ENCODE data around the gene TNS3.

The TNS3 gene

DNA sequence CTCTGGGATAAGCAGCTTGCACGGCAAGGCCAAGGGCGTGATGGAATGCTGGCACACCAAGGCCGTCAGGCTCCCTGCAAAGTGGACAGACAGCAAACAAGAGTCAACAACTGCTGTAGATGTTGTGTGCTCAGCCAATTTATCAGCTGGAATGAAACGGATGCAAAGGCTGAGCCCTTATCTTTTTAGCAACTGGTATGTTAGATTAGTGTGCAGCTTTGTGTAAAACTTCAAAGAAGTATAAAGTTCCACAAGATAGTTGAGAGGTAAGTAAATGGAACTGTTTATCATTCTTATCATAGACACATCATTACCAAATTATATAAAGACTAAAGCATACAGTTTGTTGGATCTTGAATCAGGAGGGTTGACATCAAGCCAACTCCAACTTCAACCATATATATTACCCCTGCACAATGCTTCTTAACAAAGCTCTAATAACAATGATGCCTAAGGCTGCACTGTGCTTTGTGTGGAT is 289.0 kb downstream of the TNS3 start:
- no peak for DNase-seq

- DNase-seq = no peak
These were observed 290.3 kb downstream of the TNS3 start for GRCh38 chr7:47291461-47292081.

DNA sequence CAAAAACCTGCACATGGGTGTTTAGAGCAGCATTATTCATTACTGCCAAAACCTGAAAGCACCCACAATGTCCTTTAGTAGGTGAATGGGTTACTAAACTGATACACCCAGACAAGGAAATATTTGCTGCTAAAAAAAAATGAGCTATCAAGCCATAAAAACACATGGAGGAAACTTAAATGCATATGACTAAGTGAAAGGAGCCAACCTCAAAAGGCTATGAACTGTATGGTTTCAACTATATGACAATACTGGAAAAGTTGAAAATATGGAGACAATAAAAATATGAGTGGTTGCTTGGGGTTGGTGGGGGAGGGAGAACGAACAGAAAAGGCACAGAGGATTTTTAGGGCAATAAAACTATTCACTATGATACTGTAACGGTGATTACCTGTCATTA is 291.0 kb downstream of the TNS3 start:
- DNase-seq = no peak

GRCh38 chr7:47290466-47290865 is 291.4 kb downstream of the TNS3 start:
- DNase-seq = no peak

DNA sequence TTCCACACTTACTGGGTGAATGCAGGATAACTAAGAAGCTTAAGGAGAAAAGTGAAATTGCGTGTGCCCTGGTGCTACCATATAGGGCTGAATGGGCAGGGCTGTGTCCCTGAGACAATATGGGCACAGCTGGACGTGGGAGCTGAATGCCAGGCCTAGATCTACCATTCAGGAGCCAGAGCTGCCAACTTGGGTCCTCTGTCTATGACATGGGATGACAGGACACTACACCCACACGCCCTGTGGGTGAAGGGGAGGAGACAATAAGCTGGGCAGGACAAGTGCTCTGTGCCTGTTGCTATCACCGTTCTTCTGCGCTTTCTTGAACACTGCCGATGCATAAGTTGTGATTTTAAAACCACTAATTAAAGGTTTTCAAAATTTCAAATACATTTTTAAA is 293.9 kb downstream of the TNS3 start:
- no peak for DNase-seq

DNA sequence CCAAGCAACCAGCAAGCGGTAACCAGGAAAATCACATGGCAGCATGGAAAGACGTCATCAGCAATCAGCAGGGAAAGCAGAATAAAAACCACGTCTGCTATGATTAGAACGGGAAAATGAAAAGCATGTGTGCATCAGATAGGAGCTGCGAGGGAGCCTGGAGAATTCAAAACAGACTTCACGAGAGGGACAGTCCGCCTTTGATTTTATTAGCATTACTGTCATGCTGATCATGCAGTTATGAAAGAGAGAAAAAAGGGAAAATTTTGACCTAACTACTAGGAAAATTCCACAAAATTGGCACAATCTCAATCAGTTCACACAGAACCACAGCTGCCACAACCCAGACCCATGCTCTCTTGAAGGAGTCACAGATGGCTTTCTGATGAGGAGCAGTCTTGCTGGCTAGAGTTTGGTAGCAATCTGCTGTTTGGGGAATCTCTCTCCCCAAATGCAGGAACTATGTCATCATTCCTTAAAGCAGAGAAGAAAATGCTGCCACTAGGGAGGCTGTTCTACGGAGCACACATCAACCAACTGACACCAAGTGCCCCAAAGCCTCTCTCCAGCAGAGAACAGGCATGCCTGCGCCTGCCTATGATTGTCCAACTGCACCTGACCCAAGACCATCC is 295.9 kb downstream of the TNS3 start:
- DNase-seq = no peak

- DNase-seq = no peak
These were observed 296.9 kb downstream of the TNS3 start for GRCh38 chr7:47284691-47285635.

DNA sequence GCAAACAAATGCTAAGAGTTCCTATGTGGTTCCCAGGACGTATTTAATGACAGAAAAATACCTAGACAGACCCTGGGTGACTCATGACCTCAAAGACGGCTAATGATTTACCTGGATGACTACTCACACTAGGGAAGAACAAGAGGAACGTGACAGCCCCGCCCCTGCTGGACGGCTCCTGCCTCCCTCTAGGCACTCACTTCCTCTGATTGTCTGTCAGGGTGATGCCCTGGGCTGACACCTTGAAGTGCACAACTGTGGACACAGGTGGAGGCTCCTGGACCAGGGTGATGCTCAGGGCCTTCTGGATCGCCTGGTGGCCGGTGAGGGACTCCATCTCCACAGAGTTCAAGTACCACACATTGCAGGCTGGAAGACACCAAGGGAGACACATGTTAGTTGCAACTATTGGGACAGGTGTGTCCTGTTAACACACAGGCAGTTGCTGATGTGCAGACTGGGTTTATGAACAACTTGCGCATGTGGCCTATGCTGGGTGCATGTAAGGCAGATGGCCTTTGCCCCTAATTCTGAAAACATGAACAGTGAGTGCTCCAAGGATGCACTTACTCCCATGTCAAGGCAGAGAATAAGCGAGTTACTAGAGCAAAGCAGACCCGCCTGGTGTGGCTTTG is 298.3 kb downstream of the TNS3 start:
- DNase-seq = no peak

DNA sequence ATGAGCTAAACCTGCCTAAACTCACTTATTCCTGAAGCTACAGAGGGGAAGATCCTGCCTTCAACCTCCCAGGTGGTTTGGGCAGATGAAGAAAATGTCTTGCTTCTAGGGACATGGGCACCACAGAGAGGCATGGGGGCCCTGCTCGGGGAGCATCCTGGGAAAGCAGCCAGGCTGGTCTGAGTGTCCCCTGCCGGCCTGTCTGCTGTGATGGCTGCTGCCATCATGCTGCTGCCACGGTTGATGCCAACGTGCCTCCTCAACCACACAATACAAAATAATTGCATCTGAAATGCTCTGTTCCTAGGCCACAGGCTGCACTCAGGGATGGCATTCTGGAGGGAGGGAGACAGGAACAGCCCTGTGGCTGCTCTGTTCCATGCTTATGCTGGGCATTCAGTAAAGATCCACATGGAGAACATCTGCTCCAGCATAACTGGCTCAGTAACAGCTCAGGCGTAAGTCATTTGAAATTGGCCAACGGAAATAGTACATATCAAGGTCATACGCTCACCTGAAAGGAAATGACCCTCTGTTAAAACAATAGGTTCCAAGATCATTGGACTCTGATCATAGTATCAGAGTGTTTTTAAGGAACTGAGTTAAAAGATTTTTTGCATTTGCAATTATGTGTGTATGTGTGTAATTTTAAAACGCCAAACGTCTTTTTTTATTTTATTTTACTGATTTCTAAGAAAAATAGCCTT is 299.0 kb downstream of the TNS3 start:
- DNase-seq = no peak

GRCh38 chr7:47281966-47282643 is 299.8 kb downstream of the TNS3 start:
- no peak for DNase-seq

GRCh38 chr7:47281161-47281560 is 300.8 kb downstream of the TNS3 start:
- DNase-seq = no peak

GRCh38 chr7:47280114-47280513 is 301.8 kb downstream of the TNS3 start:
- DNase-seq = no peak

DNA sequence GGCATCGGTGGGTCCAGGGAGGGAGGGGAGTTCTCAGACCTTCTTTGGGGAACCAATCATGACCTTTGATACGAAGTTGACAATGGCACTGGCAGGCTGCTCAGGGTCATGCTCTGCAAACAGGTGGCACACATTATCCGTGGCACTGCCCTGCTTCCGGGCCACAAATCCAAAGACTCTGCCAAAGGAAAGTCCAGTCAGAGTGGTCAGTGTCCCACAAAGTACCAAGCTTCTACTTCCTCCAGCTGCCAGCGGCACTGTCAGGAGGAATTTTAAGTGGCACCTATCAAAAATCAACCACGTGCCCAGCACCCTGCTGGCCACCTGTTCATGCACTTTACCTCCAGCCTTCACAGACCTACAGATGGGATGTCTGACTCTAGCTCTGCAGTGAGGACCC is 303.9 kb downstream of the TNS3 start:
- DNase-seq = no peak

GRCh38 chr7:47277321-47277781 is 304.6 kb downstream of the TNS3 start:
- no peak for DNase-seq

- no peak for DNase-seq
These were observed 307.7 kb downstream of the TNS3 start for GRCh38 chr7:47273974-47274766.

- no peak for DNase-seq
These were observed 308.8 kb downstream of the TNS3 start for GRCh38 chr7:47273088-47273487.

DNA sequence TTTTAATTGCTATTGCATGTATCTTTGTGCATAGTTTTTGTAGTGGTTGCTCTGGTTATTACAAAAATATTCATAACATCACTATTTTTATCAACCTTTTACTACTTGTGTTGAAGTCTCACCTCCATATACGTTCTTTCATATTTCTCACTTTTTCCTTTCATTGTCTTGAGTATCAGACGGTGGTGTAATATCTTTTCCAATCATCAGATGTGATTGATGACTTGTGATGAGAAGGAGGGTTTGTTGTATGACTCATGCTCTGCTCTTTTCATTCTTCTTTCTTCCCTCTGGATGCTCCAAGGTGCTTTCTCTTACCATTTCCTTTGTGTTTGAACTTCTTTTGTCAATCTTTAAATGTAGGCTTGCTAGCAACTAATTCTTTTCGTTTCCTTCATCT is 310.2 kb downstream of the TNS3 start:
- DNase-seq = no peak

DNA sequence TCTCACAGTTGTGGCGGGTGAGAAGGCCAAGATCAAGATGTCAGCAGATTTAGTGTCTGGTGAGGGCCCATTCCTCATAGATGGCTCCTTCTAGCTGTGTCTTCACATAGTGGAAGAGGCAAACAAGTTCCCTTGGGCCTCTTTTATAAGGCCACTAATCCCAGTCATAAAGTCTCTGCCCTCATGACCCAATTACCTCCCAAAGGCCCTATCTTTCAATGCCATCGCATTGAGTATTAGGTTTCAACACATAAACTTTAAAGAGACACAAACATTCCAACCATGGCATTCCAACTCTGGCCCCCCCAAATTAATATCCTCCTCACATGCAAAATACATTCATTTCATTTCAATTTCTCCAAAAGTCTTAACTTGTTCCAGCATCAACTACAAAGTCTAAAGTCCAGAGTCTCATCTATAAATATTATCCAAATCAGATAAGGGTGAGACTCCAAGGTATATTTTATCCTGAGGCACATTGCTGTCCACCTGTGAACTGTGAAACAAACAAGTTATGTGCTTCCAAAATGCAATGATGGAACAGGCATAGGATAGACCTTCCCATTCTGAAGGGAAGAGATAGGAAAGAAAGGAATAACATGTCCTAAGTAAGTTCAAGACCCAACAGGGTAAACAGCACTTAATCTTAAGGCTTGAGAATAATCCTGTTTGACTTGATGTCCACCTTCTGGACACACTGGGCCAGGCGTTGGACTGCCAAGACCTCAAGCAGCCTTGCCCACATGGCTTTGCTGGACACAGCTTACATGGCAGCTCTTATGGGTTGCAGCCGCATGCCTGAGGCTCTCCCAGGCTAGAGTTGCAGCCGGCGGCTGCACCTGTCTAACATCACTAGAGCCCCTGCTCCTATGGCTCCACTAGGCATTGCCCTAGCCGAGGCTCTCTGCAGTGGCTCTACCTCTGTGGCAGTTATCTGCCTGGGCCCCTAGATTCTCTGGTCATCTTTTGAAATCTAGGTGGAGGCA is 312.8 kb downstream of the TNS3 start:
- DNase-seq = no peak

DNA sequence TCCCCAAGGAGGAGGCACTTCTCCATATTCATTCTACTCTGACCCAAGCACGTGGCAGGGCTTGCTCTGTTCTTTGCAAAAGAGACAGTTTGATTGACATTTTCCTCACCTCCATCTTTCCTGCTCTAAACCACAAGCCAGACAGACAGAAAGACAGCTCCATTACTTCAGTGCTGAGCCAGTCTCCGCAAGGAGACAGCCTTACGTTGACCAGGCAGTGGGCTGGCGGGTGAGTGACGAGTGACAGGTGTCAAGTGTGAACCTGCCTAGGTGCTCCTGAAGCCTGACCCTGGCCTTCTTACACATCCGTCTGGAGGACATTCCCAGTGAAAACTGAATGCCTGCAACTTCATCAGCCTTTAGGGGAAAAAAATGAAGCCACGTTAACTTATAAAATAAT is 314.6 kb downstream of the TNS3 start:
- DNase-seq = no peak

DNA sequence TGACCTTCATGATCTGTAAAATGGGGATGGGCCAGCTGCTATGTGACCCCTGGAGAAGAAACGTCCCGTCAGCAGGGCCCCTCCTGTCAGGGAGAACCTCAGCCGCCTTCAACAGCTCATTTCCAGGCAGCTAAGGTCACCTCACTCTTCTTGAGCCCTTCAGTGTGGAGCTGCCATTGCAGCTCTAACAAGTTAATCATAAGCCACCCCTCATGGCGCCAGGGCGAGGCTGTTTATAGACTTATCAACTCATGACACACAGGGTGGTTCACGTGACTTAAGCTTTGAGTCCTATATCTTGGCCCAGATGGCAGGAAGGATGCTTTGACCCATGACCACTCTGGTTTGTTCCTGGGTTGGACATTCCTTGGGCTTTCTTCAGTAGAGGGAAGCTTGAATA is 315.1 kb downstream of the TNS3 start:
- no peak for DNase-seq
